ENCODE data around the gene RALGPS1. TPM values are rescaled to one million over a fixed set of nuclear protein-coding genes. Genes with fewer than 3 reads are reported as not detected.

Gene RALGPS1
- polyA plus RNA-seq, 1 experiment, result 1.7 TPM

- TF ChIP-seq CTCF (IDR thresholded peaks at IDR 0.05; ENCODE audit: insufficient read depth, low read depth, low read length), result no peak
- Histone ChIP-seq H3K4me3 (ENCODE audit: low read depth, low read length) (no peak overlapping the region), H3K27me3 (ENCODE audit: control insufficient read depth, insufficient read depth, low read length) (0 out of 2 replicates have a peak, but pooled peaks cover 2% of the 10 kb centered on the region), H3K36me3 (ENCODE audit: control insufficient read depth, insufficient read depth, low read length) (no peaks in the 10 kb centered on the region)
- ChIA-PET CTCF (interaction anchor here (1.3 to 4.7 kb wide), 4 partner anchors 10 to 249 kb away, joined by 4 to 26 read pairs (median 9); no protein-coding TSS in a partner anchor), POLR2A (no interaction called here)
- no peak for DNase-seq (ENCODE audit: low read depth)
Measured at GRCh38 chr9:127189628-127190027, 275.0 kb downstream of the RALGPS1 start.

- no peak for DNase-seq (ENCODE audit: low read depth)
- H3K4me3 ChIP-seq (ENCODE audit: low read depth, low read length), result no peak overlapping the region
- H3K27me3 ChIP-seq (ENCODE audit: control insufficient read depth, insufficient read depth, low read length), result 0 out of 2 replicates have a peak, but pooled peaks cover 2% of the 10 kb centered on the region
- CTCF ChIA-PET, result interaction anchor here (0.8 to 14.5 kb wide), 3 partner anchors 55 to 252 kb away, joined by 3 to 208 read pairs (median 4); no protein-coding TSS in a partner anchor
- TF ChIP-seq CTCF (IDR thresholded peaks at IDR 0.05; ENCODE audit: insufficient read depth, low read depth, low read length), result no peak
- POLR2A ChIA-PET, result no interaction called here
- H3K36me3 ChIP-seq (ENCODE audit: control insufficient read depth, insufficient read depth, low read length), result no peaks in the 10 kb centered on the region
Measured at GRCh38 chr9:127192744-127193143, 278.2 kb downstream of the RALGPS1 start.

GRCh38 chr9:127193483-127193882 lies 278.9 kb downstream of the RALGPS1 start:
- H3K27me3 ChIP-seq (ENCODE audit: control insufficient read depth, insufficient read depth, low read length), result 0 out of 2 replicates have a peak, but pooled peaks cover 2% of the 10 kb centered on the region
- no peaks in the 10 kb centered on the region for H3K36me3 ChIP-seq (ENCODE audit: control insufficient read depth, insufficient read depth, low read length)
- no peak for DNase-seq (ENCODE audit: low read depth)
- CTCF ChIA-PET, result interaction anchor here (1.1 to 14.5 kb wide), 3 partner anchors 12 to 230 kb away, joined by 3 to 208 read pairs (median 6); no protein-coding TSS in a partner anchor
- no peak for TF ChIP-seq CTCF (IDR thresholded peaks at IDR 0.05; ENCODE audit: insufficient read depth, low read depth, low read length)
- POLR2A ChIA-PET, result no interaction called here
- no peak overlapping the region for H3K4me3 ChIP-seq (ENCODE audit: low read depth, low read length)

GRCh38 chr9:127194881-127195713 lies 280.5 kb downstream of the RALGPS1 start:
- POLR2A ChIA-PET, result no interaction called here
- no peak for DNase-seq (ENCODE audit: low read depth)
- 0 out of 2 replicates have a peak, but pooled peaks cover 2% of the 10 kb centered on the region for H3K27me3 ChIP-seq (ENCODE audit: control insufficient read depth, insufficient read depth, low read length)
- no peak for TF ChIP-seq CTCF (IDR thresholded peaks at IDR 0.05; ENCODE audit: insufficient read depth, low read depth, low read length)
- H3K36me3 ChIP-seq (ENCODE audit: control insufficient read depth, insufficient read depth, low read length), result no peaks in the 10 kb centered on the region
- H3K4me3 ChIP-seq (ENCODE audit: low read depth, low read length), result no peak overlapping the region
- CTCF ChIA-PET, result interaction anchor here (0.8 to 14.5 kb wide), 5 partner anchors 9 to 253 kb away, joined by 3 to 208 read pairs (median 6); no protein-coding TSS in a partner anchor

Measured in BJ (cell line).